ENCODE data around the gene HSF5. TPM values are rescaled to one million over a fixed set of nuclear protein-coding genes. Genes with fewer than 3 reads are reported as not detected.
A peak's percentile ranks its signal among the peaks of the same experiment; 100 is the strongest.

HSF5 gene
- total and polyA plus RNA-seq, 7 experiments from 2014 or later, result 0.34 to 4.0 (median 3.0) TPM

- CTCF ChIA-PET, result no interaction called here
- peaks cover 0 to 5% (median 3%) of the 10 kb centered on the region in 3 experiments for H3K36me3 ChIP-seq (ENCODE audit: control insufficient read depth in 2 of 3, insufficient read depth in 3 of 3, low read length in 3 of 3)
- intact Hi-C loops (cut with micrococcal nuclease), result no loop called here
Observed at GRCh38 chr17:58480090-58480489, 8.1 kb downstream of the HSF5 start.

DNA sequence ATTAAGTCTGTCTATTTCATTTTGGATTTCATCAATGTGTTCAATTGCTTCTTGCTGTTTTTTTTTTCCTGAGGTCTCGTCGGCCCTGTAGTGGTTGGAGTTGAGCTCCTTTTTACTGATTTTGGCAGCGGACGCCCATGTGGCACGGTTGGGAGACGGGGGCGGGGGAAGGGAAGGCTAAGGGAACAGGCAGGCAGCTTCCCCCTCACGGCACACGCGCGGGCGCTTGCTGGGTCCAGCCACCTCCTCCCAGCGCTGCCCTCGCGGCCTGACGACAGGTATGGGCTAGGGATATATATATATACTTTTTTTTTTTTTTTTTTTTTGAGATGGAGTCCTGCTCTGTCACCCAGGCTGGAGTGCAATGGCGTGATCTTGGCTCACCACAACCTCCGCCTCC, 11.4 kb downstream of the HSF5 start:
- Histone ChIP-seq H3K9me3 (ENCODE audit: control insufficient read depth in 2 of 3, low read length in 3 of 3) (no peaks in the 10 kb centered on the region), H3K4me3 (ENCODE audit: low read length) (no peak overlapping the region), H3K4me1 (ENCODE audit: control insufficient read depth in 2 of 2, insufficient read depth in 2 of 2, low read length in 2 of 2) (no peaks in the 10 kb centered on the region), H3K27me3 (ENCODE audit: control insufficient read depth in 2 of 2, insufficient read depth in 2 of 2, low read length in 2 of 2) (no peaks in the 10 kb centered on the region), H3K27ac (ENCODE audit: low read depth, low read length) (no peak overlapping the region), H3K36me3 (ENCODE audit: control insufficient read depth in 2 of 3, insufficient read depth in 3 of 3, low read length in 3 of 3) (peaks cover 0 to 5% (median 3%) of the 10 kb centered on the region in 3 experiments)
- peaks cover 0 to 36% (median 24%) of the 10 kb centered on the region in 5 donors for H3K36me3 Mint-ChIP-seq
- no peaks in the 10 kb centered on the region for H3K4me1 Mint-ChIP-seq
- ChIA-PET POLR2A (interaction anchor here (0.6 kb wide), 1 partner anchor 134 kb away, joined by 3 read pairs; no protein-coding TSS in a partner anchor), CTCF (interaction anchor here (1.1 kb wide), 1 partner anchor 11 kb away, joined by 3 read pairs; the partner anchor contains the start of gene HSF5)
- no peaks in the 10 kb centered on the region for H3K9me3 Mint-ChIP-seq
- no peak for DNase-seq
- H3K4me3 Mint-ChIP-seq, result no peak overlapping the region
- no peak for ATAC-seq
- no peaks in the 10 kb centered on the region for H3K27me3 Mint-ChIP-seq
- no peak overlapping the region for H3K27ac Mint-ChIP-seq
- intact Hi-C loops (cut with micrococcal nuclease), result no loop called here

More at GRCh38 chr17:58480090-58480489, 8.1 kb downstream of the HSF5 start:
- no peaks in the 10 kb centered on the region for H3K27me3 ChIP-seq (ENCODE audit: control insufficient read depth in 2 of 2, insufficient read depth in 2 of 2, low read length in 2 of 2)
- H3K4me3 Mint-ChIP-seq, result no peak overlapping the region
- H3K27ac Mint-ChIP-seq, result no peak overlapping the region
- DNase-seq (no peak), ATAC-seq (no peak)
- POLR2A ChIA-PET, result no interaction called here
- peaks cover 0 to 36% (median 24%) of the 10 kb centered on the region in 5 donors for H3K36me3 Mint-ChIP-seq
- H3K9me3 ChIP-seq (ENCODE audit: control insufficient read depth in 2 of 3, low read length in 3 of 3), result no peaks in the 10 kb centered on the region
- H3K27me3 Mint-ChIP-seq, result no peaks in the 10 kb centered on the region
- peaks cover 0 to 20% (median 1%) of the 10 kb centered on the region in 7 donors for H3K4me1 Mint-ChIP-seq
- no peak overlapping the region for H3K27ac ChIP-seq (ENCODE audit: low read depth, low read length)
- H3K9me3 Mint-ChIP-seq, result no peaks in the 10 kb centered on the region
- no peaks in the 10 kb centered on the region for H3K4me1 ChIP-seq (ENCODE audit: control insufficient read depth in 2 of 2, insufficient read depth in 2 of 2, low read length in 2 of 2)
- H3K4me3 ChIP-seq (ENCODE audit: low read length), result no peak overlapping the region

DNA sequence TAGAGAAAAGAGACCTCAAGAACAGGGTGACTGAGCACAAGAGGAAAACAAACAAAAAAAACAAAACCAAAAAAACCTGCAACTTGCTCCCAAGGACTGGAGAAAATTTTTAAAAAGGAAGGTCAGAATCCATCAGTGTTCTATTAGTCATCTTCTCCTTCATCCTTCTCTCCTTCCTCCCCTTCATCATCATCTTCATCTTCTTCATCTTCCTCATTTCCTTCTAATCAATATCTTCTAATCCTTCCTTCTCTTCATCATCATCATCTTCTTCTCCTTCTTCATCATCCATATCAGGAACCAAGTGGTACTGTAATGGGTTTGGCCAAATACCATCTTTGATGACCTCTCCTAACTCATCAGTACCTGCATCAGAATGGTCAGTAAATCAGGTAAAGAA, 12.2 kb downstream of the HSF5 start:
- Mint-ChIP-seq H3K9me3 (no peaks in the 10 kb centered on the region), H3K36me3 (peaks cover 0 to 33% (median 24%) of the 10 kb centered on the region in 5 donors), H3K27me3 (no peaks in the 10 kb centered on the region), H3K4me1 (no peaks in the 10 kb centered on the region), H3K27ac (peak overlapping the region in 1 of 9 donors; percentile 6), H3K4me3 (no peak overlapping the region)
- no peak for ATAC-seq
- POLR2A ChIA-PET, result no interaction called here
- intact Hi-C loops (cut with micrococcal nuclease), result no loop called here
- DNase-seq, result no peak
- no peak overlapping the region for H3K4me3 ChIP-seq (ENCODE audit: low read length)
- H3K27ac ChIP-seq (ENCODE audit: low read depth, low read length), result no peak overlapping the region
- peaks cover 0 to 5% (median 3%) of the 10 kb centered on the region in 3 experiments for H3K36me3 ChIP-seq (ENCODE audit: control insufficient read depth in 2 of 3, insufficient read depth in 3 of 3, low read length in 3 of 3)
- H3K4me1 ChIP-seq (ENCODE audit: control insufficient read depth in 2 of 2, insufficient read depth in 2 of 2, low read length in 2 of 2), result no peaks in the 10 kb centered on the region
- no peaks in the 10 kb centered on the region for H3K9me3 ChIP-seq (ENCODE audit: control insufficient read depth in 2 of 3, low read length in 3 of 3)
- no peaks in the 10 kb centered on the region for H3K27me3 ChIP-seq (ENCODE audit: control insufficient read depth in 2 of 2, insufficient read depth in 2 of 2, low read length in 2 of 2)
- CTCF ChIA-PET, result interaction anchor here (0.5 to 0.7 kb wide), 2 partner anchors 112 to 129 kb away, joined by 3 read pairs; no protein-coding TSS in a partner anchor

DNA sequence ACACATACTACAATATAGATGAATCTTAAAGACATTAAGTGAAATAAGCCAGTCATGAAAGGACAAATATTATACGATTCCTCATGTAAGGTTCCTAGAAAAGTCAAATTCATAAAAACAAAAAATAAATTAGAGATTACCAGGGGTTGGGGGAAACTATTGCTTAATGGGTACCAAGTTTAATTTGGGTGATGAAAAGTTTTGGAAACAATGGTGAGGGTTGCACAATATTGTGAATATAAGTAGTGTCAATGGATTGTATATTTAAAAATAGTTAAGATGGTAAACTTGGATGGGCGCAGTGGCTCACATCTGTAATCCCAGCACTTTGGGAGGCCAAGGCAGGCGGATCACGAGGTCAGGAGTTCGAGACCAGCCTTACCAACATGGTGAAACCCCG, 17.9 kb downstream of the HSF5 start:
- ATAC-seq, result no peak
- no peak overlapping the region for H3K4me3 Mint-ChIP-seq
- CTCF ChIA-PET, result no interaction called here

DNA sequence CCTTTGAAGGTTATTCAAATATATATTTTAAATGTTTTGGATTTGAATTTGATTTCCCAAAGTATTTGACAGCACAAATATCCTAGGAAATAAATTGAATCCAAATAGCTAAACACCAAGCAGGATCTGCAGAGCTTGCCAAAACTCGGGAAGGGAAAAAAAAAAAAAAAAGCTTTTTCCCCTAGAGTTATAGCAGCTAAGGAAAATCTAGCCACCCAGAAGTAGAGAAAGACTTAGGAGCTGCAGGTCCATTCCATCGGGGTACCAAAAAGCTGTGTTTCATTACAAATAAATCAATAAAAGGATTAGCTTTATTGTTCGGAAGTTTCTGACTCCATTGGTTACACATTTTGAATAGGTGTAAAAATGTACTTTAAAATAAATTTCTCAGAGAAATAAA, 19.3 kb downstream of the HSF5 start:
- DNase-seq, result no peak
- Mint-ChIP-seq H3K27ac (no peak overlapping the region), H3K9me3 (no peaks in the 10 kb centered on the region), H3K27me3 (peaks cover 0 to 3% (median 0%) of the 10 kb centered on the region in 5 donors), H3K4me1 (no peaks in the 10 kb centered on the region), H3K36me3 (peaks cover 0 to 6% (median 0%) of the 10 kb centered on the region in 5 donors), H3K4me3 (no peak overlapping the region)
- Histone ChIP-seq H3K4me3 (ENCODE audit: low read length) (no peak overlapping the region), H3K9me3 (ENCODE audit: control insufficient read depth in 2 of 3, low read length in 3 of 3) (no peaks in the 10 kb centered on the region), H3K27me3 (ENCODE audit: control insufficient read depth in 2 of 2, insufficient read depth in 2 of 2, low read length in 2 of 2) (no peaks in the 10 kb centered on the region), H3K36me3 (ENCODE audit: control insufficient read depth in 2 of 3, insufficient read depth in 3 of 3, low read length in 3 of 3) (no peaks in the 10 kb centered on the region), H3K4me1 (ENCODE audit: control insufficient read depth in 2 of 2, insufficient read depth in 2 of 2, low read length in 2 of 2) (no peaks in the 10 kb centered on the region), H3K27ac (ENCODE audit: low read depth, low read length) (no peak overlapping the region)
- intact Hi-C loops (cut with micrococcal nuclease), result no loop called here
- ChIA-PET CTCF (interaction anchor here (0.6 to 0.7 kb wide), 4 partner anchors 17 to 648 kb away, joined by 3 to 4 read pairs (median 3); partner anchors contain the start of gene HSF5), POLR2A (no interaction called here)
- no peak for ATAC-seq

More for the DNA sequence above, 17.9 kb downstream of the HSF5 start:
- Mint-ChIP-seq H3K9me3 (no peaks in the 10 kb centered on the region), H3K36me3 (peaks cover 0 to 4% (median under 1%) of the 10 kb centered on the region in 5 donors), H3K27me3 (peaks cover 0 to 3% (median 0%) of the 10 kb centered on the region in 5 donors), H3K27ac (no peak overlapping the region), H3K4me1 (no peaks in the 10 kb centered on the region)
- H3K4me3 ChIP-seq (ENCODE audit: low read length), result no peak overlapping the region
- no peak overlapping the region for H3K27ac ChIP-seq (ENCODE audit: low read depth, low read length)
- no peaks in the 10 kb centered on the region for H3K4me1 ChIP-seq (ENCODE audit: control insufficient read depth in 2 of 2, insufficient read depth in 2 of 2, low read length in 2 of 2)
- no peaks in the 10 kb centered on the region for H3K27me3 ChIP-seq (ENCODE audit: control insufficient read depth in 2 of 2, insufficient read depth in 2 of 2, low read length in 2 of 2)
- intact Hi-C loops (cut with micrococcal nuclease), result no loop called here
- H3K36me3 ChIP-seq (ENCODE audit: control insufficient read depth in 2 of 3, insufficient read depth in 3 of 3, low read length in 3 of 3), result no peaks in the 10 kb centered on the region
- no peaks in the 10 kb centered on the region for H3K9me3 ChIP-seq (ENCODE audit: control insufficient read depth in 2 of 3, low read length in 3 of 3)
- POLR2A ChIA-PET, result no interaction called here
- DNase-seq, result no peak

DNA sequence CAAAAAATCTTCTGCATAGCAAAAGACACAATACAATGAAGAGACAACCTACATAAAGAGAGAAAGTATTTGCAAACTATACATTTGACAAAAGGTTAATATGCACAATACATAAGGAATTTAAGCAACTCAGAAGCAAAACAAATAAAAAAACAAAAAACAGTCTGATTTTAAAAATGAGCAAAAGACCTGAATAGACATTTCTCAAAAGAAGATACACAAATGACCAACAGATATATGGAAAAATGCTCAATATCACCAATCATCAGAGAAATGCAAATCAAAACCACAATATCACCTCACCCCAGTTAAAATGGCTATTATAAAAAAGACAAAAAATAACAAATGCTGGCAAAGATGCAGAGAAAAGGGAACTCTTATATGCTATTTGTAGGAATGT, 32.7 kb downstream of the HSF5 start:
- H3K4me1 ChIP-seq (ENCODE audit: control insufficient read depth in 2 of 2, insufficient read depth in 2 of 2, low read length in 2 of 2), result no peaks in the 10 kb centered on the region

DNA sequence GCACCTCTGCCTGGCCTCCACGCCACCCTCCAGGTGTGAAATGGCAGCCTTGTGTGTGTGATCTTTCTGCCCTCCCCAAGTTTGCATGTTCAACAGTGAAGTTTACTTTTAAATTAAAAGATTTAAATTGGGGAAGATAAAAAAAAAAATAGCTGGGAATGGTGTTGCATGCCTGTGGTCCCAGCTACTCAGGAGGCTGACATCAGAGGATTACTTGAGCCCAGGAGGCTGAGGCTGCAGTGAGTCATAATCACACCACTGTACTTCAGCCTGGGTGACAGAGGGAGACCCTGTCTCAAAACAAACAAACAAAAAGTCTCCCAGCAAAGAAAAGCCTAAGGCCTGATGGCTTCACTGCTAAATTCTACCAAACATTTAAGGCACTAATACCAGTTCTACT, 35.5 kb downstream of the HSF5 start:
- ATAC-seq (no peak), DNase-seq (no peak)
- Mint-ChIP-seq H3K4me3 (no peak overlapping the region), H3K4me1 (peaks cover 0 to 12% (median 0%) of the 10 kb centered on the region in 7 donors), H3K36me3 (peaks cover 0 to 36% (median 24%) of the 10 kb centered on the region in 5 donors), H3K9me3 (no peaks in the 10 kb centered on the region), H3K27me3 (no peaks in the 10 kb centered on the region), H3K27ac (no peak overlapping the region)
- POLR2A ChIA-PET, result no interaction called here
- Histone ChIP-seq H3K27me3 (ENCODE audit: control insufficient read depth in 2 of 2, insufficient read depth in 2 of 2, low read length in 2 of 2) (no peaks in the 10 kb centered on the region), H3K4me1 (ENCODE audit: control insufficient read depth in 2 of 2, insufficient read depth in 2 of 2, low read length in 2 of 2) (no peaks in the 10 kb centered on the region), H3K9me3 (ENCODE audit: control insufficient read depth in 2 of 3, low read length in 3 of 3) (no peaks in the 10 kb centered on the region), H3K4me3 (ENCODE audit: low read length) (no peak overlapping the region), H3K36me3 (ENCODE audit: control insufficient read depth in 2 of 3, insufficient read depth in 3 of 3, low read length in 3 of 3) (peaks cover 0 to 4% (median 0%) of the 10 kb centered on the region in 3 experiments), H3K27ac (ENCODE audit: low read depth, low read length) (no peak overlapping the region)
- CTCF ChIA-PET, result no interaction called here
- intact Hi-C loops (cut with micrococcal nuclease), result no loop called here

More for the DNA sequence above, 32.7 kb downstream of the HSF5 start:
- Histone ChIP-seq H3K27ac (ENCODE audit: low read depth, low read length) (no peak overlapping the region), H3K27me3 (ENCODE audit: control insufficient read depth in 2 of 2, insufficient read depth in 2 of 2, low read length in 2 of 2) (no peaks in the 10 kb centered on the region), H3K9me3 (ENCODE audit: control insufficient read depth in 2 of 3, low read length in 3 of 3) (no peaks in the 10 kb centered on the region), H3K36me3 (ENCODE audit: control insufficient read depth in 2 of 3, insufficient read depth in 3 of 3, low read length in 3 of 3) (peaks cover 0 to 4% (median 0%) of the 10 kb centered on the region in 3 experiments), H3K4me3 (ENCODE audit: low read length) (no peak overlapping the region)
- ChIA-PET POLR2A (no interaction called here), CTCF (no interaction called here)
- H3K4me1 Mint-ChIP-seq, result peaks cover 0 to 12% (median 0%) of the 10 kb centered on the region in 7 donors
- ATAC-seq, result no peak
- H3K4me3 Mint-ChIP-seq, result no peak overlapping the region
- H3K27ac Mint-ChIP-seq, result no peak overlapping the region
- no peaks in the 10 kb centered on the region for H3K9me3 Mint-ChIP-seq
- intact Hi-C loops (cut with micrococcal nuclease), result no loop called here
- peaks cover 0 to 33% (median 17%) of the 10 kb centered on the region in 5 donors for H3K36me3 Mint-ChIP-seq
- DNase-seq, result no peak
- no peaks in the 10 kb centered on the region for H3K27me3 Mint-ChIP-seq

All from naive thymus-derived CD4-positive, alpha-beta T cell (primary cell).